OCI-LY3 (cell line): ENCODE measurements around the gene CHD1.

Experiments used
- H2AFZ ChIP-seq: fragments of 200-600, 300-600 bp; shearing (Covaris generic); 2 replicates; pipeline ENCODE4 v1.6.0; 2014; ENCODE audit warnings: antibody characterized with exemption, low read depth, low read length
- H3K27ac ChIP-seq: fragments of 200-600, 300-600 bp; sonication (generic); 2 replicates; pipeline ENCODE4 v1.5.1; 2014; ENCODE audit warnings: mild to moderate bottlenecking, low read length, moderate library complexity, mixed read lengths
- H3K27me3 ChIP-seq: fragments of 200-600, 300-600 bp; sonication (generic); 2 replicates; pipeline ENCODE4 v1.6.1; 2014; ENCODE audit warnings: low read depth, low read length, mixed read lengths
- H3K36me3 ChIP-seq: fragments of 200-600, 300-600 bp; sonication (generic); replicated peaks from 2 replicates; pipeline ENCODE3; 2014; ENCODE audit warnings: low read depth, low read length, mixed read lengths
- H3K4me1 ChIP-seq: fragments of 300-600, 200-600 bp; sonication (generic); 2 replicates; pipeline ENCODE4 v1.6.1; 2014; ENCODE audit warnings: low read length, mixed read lengths
- H3K4me2 ChIP-seq: fragments of 200-600, 300-600 bp; sonication (generic); 2 replicates; pipeline ENCODE4 v1.6.1; 2014; ENCODE audit warnings: low read length, mixed read lengths
- H3K4me3 ChIP-seq: fragments of 300-600, 200-600 bp; sonication (generic); 2 replicates; pipeline ENCODE4 v1.5.1; 2014; ENCODE audit warnings: antibody characterized with exemption, mild to moderate bottlenecking, low read length, moderate library complexity
- H3K79me2 ChIP-seq: fragments of 300-600, 200-600 bp; shearing (Covaris generic); 2 replicates; pipeline ENCODE4 v1.6.1; 2014; ENCODE audit warnings: mild to moderate bottlenecking, low read length, mixed read lengths
- H3K9ac ChIP-seq: fragments of 300-600, 200-600 bp; shearing (Covaris generic); 2 replicates; pipeline ENCODE4 v1.6.0; 2014; ENCODE audit warnings: mild to moderate bottlenecking, low read length, moderate library complexity
- H3K9me3 ChIP-seq: fragments of 200-600, 300-600 bp; shearing (Covaris generic); 2 replicates; pipeline ENCODE4 v1.6.1; 2014; ENCODE audit warnings: low read length, mixed read lengths; ENCODE audit not compliant: insufficient read depth
- H4K20me1 ChIP-seq: fragments of 200-600, 300-600 bp; sonication (generic); 2 replicates; pipeline ENCODE4 v1.6.1; 2016; ENCODE audit warnings: low read length, mixed read lengths; ENCODE audit not compliant: insufficient read depth
- CTCF ChIP-seq: fragments of 200-600, 300-600 bp; sonication (generic); IDR thresholded peaks from 2 replicates; pipeline ENCODE4 v1.5.1; 2014; ENCODE audit warnings: antibody characterized with exemption, low read length, low read depth
- EZH2phosphoT487 ChIP-seq: fragments of 200-600 bp; shearing (Covaris generic); IDR thresholded peaks from 2 replicates; pipeline ENCODE4 v1.6.1; 2018; ENCODE audit warnings: antibody characterized with exemption, mixed run types, low read depth

CHD1 gene

GRCh38 chr5:98846520-98846919 lies 82.3 kb downstream of the CHD1 start:
- Histone ChIP-seq H3K4me2 (no peak overlapping the region), H3K4me1 (no peaks in the 10 kb centered on the region), H2AFZ (no peak overlapping the region), H3K36me3 (no peaks in the 10 kb centered on the region), H3K79me2 (no peaks in the 10 kb centered on the region), H3K4me3 (no peak overlapping the region), H3K9ac (no peak overlapping the region), H4K20me1 (no peaks in the 10 kb centered on the region), H3K27ac (no peak overlapping the region), H3K9me3 (no peaks in the 10 kb centered on the region), H3K27me3 (no peaks in the 10 kb centered on the region)
- TF ChIP-seq CTCF, result no peak
- TF ChIP-seq EZH2phosphoT487, result no peak

GRCh38 chr5:98845878-98846277 lies 82.9 kb downstream of the CHD1 start:
- TF ChIP-seq EZH2phosphoT487, result no peak
- TF ChIP-seq CTCF, result no peak
- H3K9me3 ChIP-seq, result no peaks in the 10 kb centered on the region
- no peak overlapping the region for H2AFZ ChIP-seq
- no peak overlapping the region for H3K4me2 ChIP-seq
- H3K27me3 ChIP-seq, result no peaks in the 10 kb centered on the region
- no peaks in the 10 kb centered on the region for H3K4me1 ChIP-seq
- no peak overlapping the region for H3K4me3 ChIP-seq
- H3K27ac ChIP-seq, result no peak overlapping the region
- no peaks in the 10 kb centered on the region for H4K20me1 ChIP-seq
- H3K9ac ChIP-seq, result no peak overlapping the region
- no peaks in the 10 kb centered on the region for H3K79me2 ChIP-seq
- H3K36me3 ChIP-seq, result no peaks in the 10 kb centered on the region

GRCh38 chr5:98844865-98845264 lies 83.9 kb downstream of the CHD1 start:
- Histone ChIP-seq H3K4me3 (no peak overlapping the region), H3K4me2 (no peak overlapping the region), H4K20me1 (no peaks in the 10 kb centered on the region), H3K36me3 (no peaks in the 10 kb centered on the region), H3K9ac (no peak overlapping the region), H3K79me2 (no peaks in the 10 kb centered on the region), H2AFZ (no peak overlapping the region), H3K9me3 (no peaks in the 10 kb centered on the region), H3K27ac (no peak overlapping the region), H3K4me1 (no peaks in the 10 kb centered on the region), H3K27me3 (no peaks in the 10 kb centered on the region)
- TF ChIP-seq CTCF, result no peak
- TF ChIP-seq EZH2phosphoT487, result no peak

- no peaks in the 10 kb centered on the region for H3K27me3 ChIP-seq
- no peak overlapping the region for H3K9ac ChIP-seq
- H3K27ac ChIP-seq, result no peak overlapping the region
- no peaks in the 10 kb centered on the region for H3K36me3 ChIP-seq
- H3K79me2 ChIP-seq, result no peaks in the 10 kb centered on the region
- H3K4me1 ChIP-seq, result no peaks in the 10 kb centered on the region
- no peak overlapping the region for H2AFZ ChIP-seq
- no peak overlapping the region for H3K4me2 ChIP-seq
- H4K20me1 ChIP-seq, result no peaks in the 10 kb centered on the region
- TF ChIP-seq CTCF (no peak), EZH2phosphoT487 (no peak)
- no peak overlapping the region for H3K4me3 ChIP-seq
- H3K9me3 ChIP-seq, result no peaks in the 10 kb centered on the region
Observed at GRCh38 chr5:98843481-98843880, 85.3 kb downstream of the CHD1 start.
